GM12801 (cell line): ENCODE data around the gene FRMD4A.

Source experiments
- CTCF ChIP-seq: IDR thresholded peaks from one replicate; pipeline ENCODE4 v1.5.1; 2011; ENCODE audit warnings: control low read depth; ENCODE audit not compliant: insufficient read length; ENCODE audit errors: extremely low read depth

FRMD4A gene

GRCh38 chr10:13892001-13892491 is 438.7 kb downstream of the FRMD4A start:
- TF ChIP-seq CTCF = no peak

- no peak for TF ChIP-seq CTCF
Measured at GRCh38 chr10:13891128-13892000, 439.4 kb downstream of the FRMD4A start.

- TF ChIP-seq CTCF = no peak
Measured at GRCh38 chr10:13890233-13891127, 440.2 kb downstream of the FRMD4A start.

- TF ChIP-seq CTCF = no peak
Measured at GRCh38 chr10:13887761-13888160, 443.0 kb downstream of the FRMD4A start.

GRCh38 chr10:13885238-13885990 is 445.3 kb downstream of the FRMD4A start:
- TF ChIP-seq CTCF = no peak

- no peak for TF ChIP-seq CTCF
Measured at GRCh38 chr10:13883636-13884444, 446.9 kb downstream of the FRMD4A start.
